Measurements from ENCODE around the gene ZNF224. TPM values are rescaled to one million over a fixed set of nuclear protein-coding genes. Genes with fewer than 3 reads are reported as not detected.

ZNF224 gene
- total and polyA plus RNA-seq, 2 of the 13 experiments (the other 11 are each of a cell fraction or from before 2014, with no cell fraction given) = 13.0 to 16.1 TPM

DNA sequence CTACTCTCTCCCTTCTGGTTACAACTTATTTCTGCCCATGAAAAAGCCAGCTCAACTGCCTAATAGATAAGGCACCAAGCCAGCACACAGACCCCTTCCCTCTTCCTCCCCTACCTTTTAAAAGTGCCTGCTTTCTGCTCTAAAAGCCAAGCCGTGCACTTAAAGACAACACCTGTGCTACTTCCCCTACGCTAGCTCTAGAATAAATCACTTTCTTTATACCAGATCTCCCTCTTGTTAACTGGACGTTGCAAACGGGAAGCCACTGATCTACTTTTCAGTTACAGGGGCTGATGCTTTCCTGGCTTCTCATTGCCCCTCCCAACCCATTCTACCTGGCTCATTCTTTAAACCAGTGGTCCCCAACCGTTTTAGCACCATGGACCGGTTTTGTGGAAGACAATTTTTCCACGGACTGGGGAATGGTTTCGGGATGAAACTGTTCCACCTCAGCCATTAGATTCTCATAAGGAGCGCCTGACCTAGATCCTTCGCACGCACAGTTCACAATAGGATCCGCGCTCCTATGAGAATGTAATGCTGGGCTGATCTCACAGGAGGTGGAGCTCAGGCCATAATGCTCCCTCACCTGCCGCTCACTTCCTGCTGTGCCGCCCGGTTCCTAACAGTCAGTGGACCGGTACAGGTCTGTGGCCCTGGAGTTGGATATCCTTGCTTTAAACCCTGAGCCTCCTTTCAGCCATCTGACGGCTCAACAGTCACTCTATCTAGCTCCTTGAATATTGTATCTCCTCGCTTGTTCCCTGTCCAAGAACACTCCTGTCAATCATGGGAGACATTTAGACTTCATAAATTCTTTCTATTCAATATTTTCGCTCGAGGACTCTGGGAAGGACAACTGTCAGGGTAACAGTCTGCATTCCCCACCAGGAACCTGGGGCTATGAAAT, 43.2 kb upstream of the ZNF224 start:
- peaks cover 4% of the 10 kb centered on the region for H3K79me2 ChIP-seq (ENCODE audit: insufficient read depth, low read length)
- H4K20me1 ChIP-seq (ENCODE audit: insufficient read depth, low read length) = no peaks in the 10 kb centered on the region
- H3K4me3 ChIP-seq (replicated peaks in 1 of 3; ENCODE audit: insufficient read depth in 1 of 3, low read depth in 2 of 3, low read length in 3 of 3) = peak overlapping the region; percentile 32 to 78 (median 56); a peak in 5 of 6 replicates
- H3K9me3 ChIP-seq (ENCODE audit: low read length) = no peaks in the 10 kb centered on the region
- intact Hi-C loops (cut with micrococcal nuclease; ENCODE audit: unreplicated experiment) = no loop called here
- 77% methylated on average over 21 of the region's 21 CpGs for WGBS (ENCODE audit: low lambda C conversion rate)
- TF ChIP-seq IKZF1 (IDR thresholded peaks at IDR 0.05) = no peak
- TF ChIP-seq, protein P1, sequence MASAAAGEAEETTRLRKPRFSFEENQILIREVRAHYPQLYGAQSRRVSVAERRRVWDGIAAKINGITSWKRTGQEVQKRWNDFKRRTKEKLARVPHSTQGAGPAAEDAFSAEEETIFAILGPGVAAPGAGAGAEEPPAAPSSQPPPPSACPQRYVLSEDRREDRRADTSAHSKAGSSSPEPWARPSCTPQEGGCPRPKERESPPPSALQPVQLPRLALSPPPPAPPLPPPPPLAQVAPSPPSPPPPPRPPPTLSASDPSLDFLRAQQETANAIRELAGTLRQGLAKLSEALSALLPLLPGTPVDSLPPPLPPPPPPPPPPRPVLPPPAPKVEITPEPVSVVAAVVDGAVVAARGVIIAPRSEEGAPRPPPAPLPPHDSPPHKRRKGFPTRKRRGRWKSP (CRISPR knock-in tag; IDR thresholded peaks at IDR 0.05) = no peak
- TF ChIP-seq KDM1A (CRISPR knock-in tag; IDR thresholded peaks at IDR 0.05) = no peak
- TF ChIP-seq ZNF678 (CRISPR knock-in tag; IDR thresholded peaks at IDR 0.05) = no peak
- TF ChIP-seq ZNF564 (CRISPR knock-in tag; IDR thresholded peaks at IDR 0.05) = no peak
- TF ChIP-seq IRF9 (CRISPR knock-in tag; IDR thresholded peaks at IDR 0.05; ENCODE audit: borderline replicate concordance) = no peak
- 0 out of 2 replicates have a peak, but pooled peaks have one; percentile 19 for TF ChIP-seq ZMYM2 (CRISPR knock-in tag; IDR thresholded peaks at IDR 0.05)
- TF ChIP-seq, protein P2, sequence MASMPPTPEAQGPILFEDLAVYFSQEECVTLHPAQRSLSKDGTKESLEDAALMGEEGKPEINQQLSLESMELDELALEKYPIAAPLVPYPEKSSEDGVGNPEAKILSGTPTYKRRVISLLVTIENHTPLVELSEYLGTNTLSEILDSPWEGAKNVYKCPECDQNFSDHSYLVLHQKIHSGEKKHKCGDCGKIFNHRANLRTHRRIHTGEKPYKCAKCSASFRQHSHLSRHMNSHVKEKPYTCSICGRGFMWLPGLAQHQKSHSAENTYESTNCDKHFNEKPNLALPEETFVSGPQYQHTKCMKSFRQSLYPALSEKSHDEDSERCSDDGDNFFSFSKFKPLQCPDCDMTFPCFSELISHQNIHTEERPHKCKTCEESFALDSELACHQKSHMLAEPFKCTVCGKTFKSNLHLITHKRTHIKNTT (CRISPR knock-in tag; IDR thresholded peaks at IDR 0.05) = no peak
- 0 out of 2 replicates have a peak, but pooled peaks have one; percentile 39 for TF ChIP-seq ZNF430 (CRISPR knock-in tag; IDR thresholded peaks at IDR 0.05)
- TF ChIP-seq, protein P3, sequence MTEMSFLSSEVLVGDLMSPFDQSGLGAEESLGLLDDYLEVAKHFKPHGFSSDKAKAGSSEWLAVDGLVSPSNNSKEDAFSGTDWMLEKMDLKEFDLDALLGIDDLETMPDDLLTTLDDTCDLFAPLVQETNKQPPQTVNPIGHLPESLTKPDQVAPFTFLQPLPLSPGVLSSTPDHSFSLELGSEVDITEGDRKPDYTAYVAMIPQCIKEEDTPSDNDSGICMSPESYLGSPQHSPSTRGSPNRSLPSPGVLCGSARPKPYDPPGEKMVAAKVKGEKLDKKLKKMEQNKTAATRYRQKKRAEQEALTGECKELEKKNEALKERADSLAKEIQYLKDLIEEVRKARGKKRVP (CRISPR knock-in tag; IDR thresholded peaks at IDR 0.05) = no peak
- no peak for TF ChIP-seq ZNF7 (CRISPR knock-in tag; IDR thresholded peaks at IDR 0.05)
- no peak for TF ChIP-seq RELA (CRISPR knock-in tag; IDR thresholded peaks at IDR 0.05)
- TF ChIP-seq JUN (CRISPR knock-in tag; IDR thresholded peaks at IDR 0.05) = no peak
- TF ChIP-seq ZNF557 (CRISPR knock-in tag; IDR thresholded peaks at IDR 0.05) = no peak
- TF ChIP-seq ZNF761 (CRISPR knock-in tag; conservative IDR thresholded peaks at IDR 0.05) = no peak
- TF ChIP-seq HMG20A (CRISPR knock-in tag; IDR thresholded peaks at IDR 0.05; ENCODE audit: borderline replicate concordance) = no peak
- TF ChIP-seq AKAP8 (CRISPR knock-in tag; IDR thresholded peaks at IDR 0.05) = no peak
- in situ Hi-C loops (cut with HindIII; ENCODE audit: extremely low pct_ligation_motif_present, low pct_unique_long_range_greater_than_20kb) = no loop called here
- ChIA-PET POLR2A (interaction anchor here (0.7 to 3.4 kb wide), 11 partner anchors 8 to 161 kb away, joined by 3 to 17 read pairs (median 6); partner anchors contain the start of genes ZNF224, ZNF226, ZNF227 and ZNF230), CTCF (ENCODE audit: low intra/inter-chr PET ratio, low total read pairs) (no interaction called here)
- H3K36me3 ChIP-seq (replicated peaks in 1 of 2; ENCODE audit: control insufficient read depth in 1 of 2, insufficient read depth in 2 of 2, low read length in 2 of 2) = 0 out of 5 replicates have a peak, but pooled peaks cover 1 to 8% of the 10 kb centered on the region in 2 experiments
- FAIRE-seq (no peak), ATAC-seq (no peak), DNase-seq (ENCODE audit: low spot score) (no peak)
- no peak overlapping the region for H3K27ac ChIP-seq (ENCODE audit: extremely low read length, insufficient read depth, low read length)
- H3K4me1 ChIP-seq (ENCODE audit: insufficient read depth, low read length) = peaks cover 32% of the 10 kb centered on the region
- H3K27me3 ChIP-seq (ENCODE audit: control insufficient read depth in 1 of 2, insufficient read depth in 2 of 2, low read length in 2 of 2) = no peaks in the 10 kb centered on the region; a peak in 1 of 5 replicates
- TSS peak; percentile 79 for BruUV-seq (replicated peaks)
- peak overlapping the region; percentile 95 for H2AFZ ChIP-seq (ENCODE audit: low read length)
- 0 out of 2 replicates have a peak overlapping the region, but pooled peaks have one; percentile 14 for H3K9ac ChIP-seq (ENCODE audit: insufficient read depth, low read depth, low read length)
- peak overlapping the region; percentile 69 for H3K4me2 ChIP-seq (ENCODE audit: low read depth, low read length)

Data from HepG2 (cell line).